RWPE2 (cell line): Measurements from ENCODE around the gene ZCCHC14.
"Not testable (repeated sequence)": the region's sequence is repeated elsewhere in the genome, so short reads cannot be mapped to it uniquely, and the experiment has no call there.

Experiments
- ATAC-seq: fragments of 200-7000 bp; cut with Tn5 transposase; 3 replicates; pipeline ENCODE4 v1.9.1; 2021; ENCODE audit warnings: low read depth
- DNase-seq: peaks from one replicate; pipeline ENCODE4 v3.0.0-alpha.2; 2020; ENCODE audit warnings: low spot score
- H3K27ac ChIP-seq: fragments of 450-650 bp; 2 replicates; pipeline ENCODE4 v1.5.1; 2017; ENCODE audit warnings: mild to moderate bottlenecking; ENCODE audit not compliant: poor library complexity, severe bottlenecking
- H3K27me3 ChIP-seq: fragments of 250-450 bp; sonication (Bioruptor Pico); 2 replicates; pipeline ENCODE4 v1.5.1; 2021; ENCODE audit warnings: mild to moderate bottlenecking, moderate library complexity; ENCODE audit not compliant: insufficient read depth, poor library complexity, severe bottlenecking
- H3K36me3 ChIP-seq: fragments of 250-450 bp; sonication (Bioruptor Pico); 2 replicates; pipeline ENCODE4 v1.5.1; 2020; ENCODE audit warnings: low read depth, mild to moderate bottlenecking, moderate library complexity
- H3K4me1 ChIP-seq: fragments of 250-450 bp; sonication (Bioruptor Pico); 2 replicates; pipeline ENCODE4 v1.5.1; 2021; ENCODE audit warnings: mild to moderate bottlenecking, moderate library complexity; ENCODE audit not compliant: insufficient read depth, poor library complexity, severe bottlenecking
- H3K4me3 ChIP-seq: fragments of 250-450 bp; sonication (Bioruptor Pico); 2 replicates; pipeline ENCODE4 v1.5.1; 2021; ENCODE audit warnings: mild to moderate bottlenecking, moderate library complexity; ENCODE audit not compliant: severe bottlenecking
- H3K9me3 ChIP-seq: fragments of 250-450 bp; sonication (Bioruptor Pico); 2 replicates; pipeline ENCODE4 v1.5.1; 2021; ENCODE audit warnings: mild to moderate bottlenecking, moderate library complexity; ENCODE audit not compliant: severe bottlenecking
- CTCF ChIP-seq: fragments of 450-650 bp; IDR thresholded peaks from one replicate; pipeline ENCODE4 v1.5.1; 2017; ENCODE audit warnings: mild to moderate bottlenecking, moderate library complexity; ENCODE audit not compliant: poor library complexity, severe bottlenecking

ZCCHC14 gene

GRCh38 chr16:87493608-87494280 is 920 bp upstream of the ZCCHC14 start:
- Histone ChIP-seq H3K27me3 (no peaks in the 10 kb centered on the region), H3K27ac (no peak overlapping the region), H3K36me3 (no peaks in the 10 kb centered on the region), H3K9me3 (no peaks in the 10 kb centered on the region), H3K4me1 (peaks cover 9% of the 10 kb centered on the region), H3K4me3 (peak overlapping the region; percentile 73)
- DNase-seq (no peak), ATAC-seq (no peak)
- TF ChIP-seq CTCF = no peak

- Histone ChIP-seq H3K27me3 (no peaks in the 10 kb centered on the region), H3K36me3 (no peaks in the 10 kb centered on the region), H3K27ac (peak overlapping the region; percentile 49), H3K9me3 (no peaks in the 10 kb centered on the region), H3K4me3 (peak overlapping the region; percentile 73), H3K4me1 (peaks cover 16% of the 10 kb centered on the region)
- no peak for TF ChIP-seq CTCF
- DNase-seq (no peak), ATAC-seq (no peak)
These were observed 563 bp downstream of the ZCCHC14 start for GRCh38 chr16:87492291-87492630.

GRCh38 chr16:87491522-87492290 is 1.1 kb downstream of the ZCCHC14 start:
- no peaks in the 10 kb centered on the region for H3K9me3 ChIP-seq
- ATAC-seq (peak; percentile 15; the same call in 2 of the 3 replicates), DNase-seq (no peak)
- no peak for TF ChIP-seq CTCF
- H3K4me1 ChIP-seq = peaks cover 16% of the 10 kb centered on the region
- no peaks in the 10 kb centered on the region for H3K36me3 ChIP-seq
- peak overlapping the region; percentile 39 for H3K4me3 ChIP-seq
- no peaks in the 10 kb centered on the region for H3K27me3 ChIP-seq
- no peak overlapping the region for H3K27ac ChIP-seq

GRCh38 chr16:87490799-87491521 is 1.9 kb downstream of the ZCCHC14 start:
- ATAC-seq = 0 out of 3 replicates have a peak, but pooled peaks have one; percentile 5
- H3K4me3 ChIP-seq = peak overlapping the region; percentile 39
- H3K36me3 ChIP-seq, DNase-seq, H3K9me3 ChIP-seq, H3K27me3 ChIP-seq, H3K27ac ChIP-seq: not testable (repeated sequence)
- H3K4me1 ChIP-seq = peaks cover 16% of the 10 kb centered on the region

GRCh38 chr16:87490096-87490798 is 2.6 kb downstream of the ZCCHC14 start:
- no peak overlapping the region for H3K27ac ChIP-seq
- no peaks in the 10 kb centered on the region for H3K27me3 ChIP-seq
- TF ChIP-seq CTCF = no peak
- DNase-seq (no peak), ATAC-seq (no peak)
- H3K9me3 ChIP-seq = no peaks in the 10 kb centered on the region
- peak overlapping the region; percentile 39 for H3K4me3 ChIP-seq
- H3K4me1 ChIP-seq = peaks cover 23% of the 10 kb centered on the region
- no peaks in the 10 kb centered on the region for H3K36me3 ChIP-seq
